Neural progenitor cell (in vitro differentiated cells): ENCODE results near the gene ATP6V1A. TPM values are rescaled to one million over a fixed set of nuclear protein-coding genes. Genes with fewer than 3 reads are reported as not detected.

Experiments used
- DNase-seq: peaks from one replicate; pipeline ENCODE4 v3.0.0-alpha.2; 2016; ENCODE audit warnings: low spot score
- H2AFZ ChIP-seq: fragments of 200-600 bp; sonication (generic); replicated peaks from 2 replicates; pipeline ENCODE4 v1.6.1; 2016; ENCODE audit warnings: antibody characterized with exemption
- H3F3A ChIP-seq: fragments of 200-600 bp; sonication (generic); 2 replicates; pipeline ENCODE4 v1.6.1; 2016; ENCODE audit warnings: antibody characterized with exemption, low read depth
- H3K27ac ChIP-seq: fragments of 200-600 bp; sonication (generic); 2 replicates; pipeline ENCODE4 v1.5.1; 2016; ENCODE audit warnings: mild to moderate bottlenecking
- H3K27me3 ChIP-seq: fragments of 200-600 bp; sonication (generic); 2 replicates; pipeline ENCODE4 v1.6.1; 2016; ENCODE audit warnings: mild to moderate bottlenecking, moderate library complexity
- H3K36me3 ChIP-seq: fragments of 200-600 bp; sonication (generic); 2 replicates; pipeline ENCODE4 v1.5.1; 2016
- H3K4me1 ChIP-seq: fragments of 200-600 bp; sonication (generic); 2 replicates; pipeline ENCODE4 v1.6.1; 2016; ENCODE audit warnings: mixed run types
- H3K4me2 ChIP-seq: fragments of 200-600 bp; sonication (generic); 2 replicates; pipeline ENCODE4 v1.6.1; 2016
- H3K4me3 ChIP-seq: fragments of 200-600 bp; sonication (generic); 2 replicates; pipeline ENCODE4 v1.5.1; 2016
- H3K79me2 ChIP-seq: fragments of 200-600 bp; sonication (generic); 2 replicates; pipeline ENCODE4 v1.6.1; 2016; ENCODE audit warnings: low read depth
- H3K9ac ChIP-seq: fragments of 200-600 bp; sonication (generic); 2 replicates; pipeline ENCODE4 v1.6.1; 2016
- H3K9me3 ChIP-seq: fragments of 200-600 bp; sonication (generic); 2 replicates; pipeline ENCODE4 v1.5.1; 2016; ENCODE audit warnings: low read depth
- H4K20me1 ChIP-seq: fragments of 200-600 bp; sonication (generic); 2 replicates; pipeline ENCODE4 v1.6.1; 2016; ENCODE audit warnings: low read depth
- H3K27ac Mint-ChIP-seq: 3 replicates; pipeline ENCODE4 v1.8.0; 2021; ENCODE audit warnings: mixed read lengths
- H3K27me3 Mint-ChIP-seq: 2 replicates; pipeline ENCODE4 v1.8.0; 2022; ENCODE audit warnings: low read depth, mild to moderate bottlenecking, inconsistent platforms, moderate library complexity, mixed read lengths; ENCODE audit not compliant: insufficient read depth
- H3K36me3 Mint-ChIP-seq: 3 replicates; pipeline ENCODE4 v1.8.0; 2021; ENCODE audit warnings: mixed read lengths
- H3K4me1 Mint-ChIP-seq: 3 replicates; pipeline ENCODE4 v1.8.0; 2021; ENCODE audit warnings: mixed read lengths
- H3K4me3 Mint-ChIP-seq: 3 replicates; pipeline ENCODE4 v1.8.0; 2021; ENCODE audit warnings: mild to moderate bottlenecking, moderate library complexity, mixed read lengths
- H3K9me3 Mint-ChIP-seq: 3 replicates; pipeline ENCODE4 v1.8.0; 2020; ENCODE audit warnings: mixed read lengths
- CTCF ChIP-seq: fragments of 200-600 bp; sonication (generic); IDR thresholded peaks from 2 replicates; pipeline ENCODE4 v1.5.1; 2017; ENCODE audit warnings: antibody characterized with exemption, mild to moderate bottlenecking
- EZH2 ChIP-seq: fragments of 200-600 bp; sonication (generic); IDR thresholded peaks from 2 replicates; pipeline ENCODE4 v1.6.1; 2017; ENCODE audit warnings: antibody characterized with exemption, mild to moderate bottlenecking, moderate library complexity
- EZH2phosphoT487 ChIP-seq: fragments of 200-600 bp; sonication (generic); IDR thresholded peaks from 2 replicates; pipeline ENCODE4 v1.6.1; 2017; ENCODE audit warnings: antibody characterized with exemption
- total RNA-seq: library from RNA; depleted of rRNA; stranded (reverse); fragments of >200 nt; gene quantifications from 2 replicates; pipeline ENCODE4 v1.2.3, GENCODE V29; 2015; ENCODE audit warnings: low replicate concordance

ATP6V1A gene
- total RNA-seq, 1 donor from 2014 or later: 115 TPM

- Mint-ChIP-seq H3K4me3 (no peak overlapping the region), H3K9me3 (peaks cover 11% of the 10 kb centered on the region), H3K4me1 (no peaks in the 10 kb centered on the region), H3K27ac (no peak overlapping the region), H3K27me3 (peaks cover 4% of the 10 kb centered on the region), H3K36me3 (no peaks in the 10 kb centered on the region)
- Histone ChIP-seq H3K4me2 (no peak overlapping the region), H3K9ac (no peak overlapping the region), H3K4me1 (no peaks in the 10 kb centered on the region), H3K27ac (no peak overlapping the region), H4K20me1 (no peaks in the 10 kb centered on the region), H2AFZ (no peak overlapping the region), H3K4me3 (no peak overlapping the region), H3F3A (no peaks in the 10 kb centered on the region), H3K36me3 (no peaks in the 10 kb centered on the region), H3K79me2 (no peaks in the 10 kb centered on the region), H3K9me3 (no peaks in the 10 kb centered on the region), H3K27me3 (no peaks in the 10 kb centered on the region)
- no peak for DNase-seq
- TF ChIP-seq EZH2: no peak
- no peak for TF ChIP-seq EZH2phosphoT487
- no peak for TF ChIP-seq CTCF
Measured at GRCh38 chr3:113828600-113828999, 81.8 kb downstream of the ATP6V1A start.

GRCh38 chr3:113829576-113830354, 82.9 kb downstream of the ATP6V1A start:
- Mint-ChIP-seq H3K4me3 (no peak overlapping the region), H3K4me1 (no peaks in the 10 kb centered on the region), H3K27ac (no peak overlapping the region), H3K36me3 (no peaks in the 10 kb centered on the region), H3K9me3 (peaks cover 11% of the 10 kb centered on the region), H3K27me3 (peaks cover 4% of the 10 kb centered on the region)
- no peak for DNase-seq
- no peaks in the 10 kb centered on the region for H3K9me3 ChIP-seq
- no peaks in the 10 kb centered on the region for H3F3A ChIP-seq
- H2AFZ ChIP-seq: no peak overlapping the region
- H3K27ac ChIP-seq: no peak overlapping the region
- no peak overlapping the region for H3K4me3 ChIP-seq
- no peaks in the 10 kb centered on the region for H3K79me2 ChIP-seq
- H3K27me3 ChIP-seq: no peaks in the 10 kb centered on the region
- no peaks in the 10 kb centered on the region for H3K4me1 ChIP-seq
- TF ChIP-seq EZH2 (no peak), EZH2phosphoT487 (no peak), CTCF (no peak)
- H3K9ac ChIP-seq: no peak overlapping the region
- no peaks in the 10 kb centered on the region for H3K36me3 ChIP-seq
- no peak overlapping the region for H3K4me2 ChIP-seq
- no peaks in the 10 kb centered on the region for H4K20me1 ChIP-seq

- Histone ChIP-seq H3K9me3 (no peaks in the 10 kb centered on the region), H3F3A (no peaks in the 10 kb centered on the region), H3K4me1 (no peaks in the 10 kb centered on the region), H2AFZ (no peak overlapping the region), H3K27me3 (no peaks in the 10 kb centered on the region), H3K36me3 (no peaks in the 10 kb centered on the region), H3K27ac (no peak overlapping the region), H3K4me3 (no peak overlapping the region), H4K20me1 (no peaks in the 10 kb centered on the region), H3K79me2 (no peaks in the 10 kb centered on the region), H3K4me2 (no peak overlapping the region), H3K9ac (no peak overlapping the region)
- Mint-ChIP-seq H3K9me3 (peaks cover 11% of the 10 kb centered on the region), H3K4me1 (no peaks in the 10 kb centered on the region), H3K27me3 (peaks cover 4% of the 10 kb centered on the region), H3K36me3 (no peaks in the 10 kb centered on the region), H3K4me3 (no peak overlapping the region), H3K27ac (no peak overlapping the region)
- no peak for TF ChIP-seq EZH2
- no peak for TF ChIP-seq EZH2phosphoT487
- TF ChIP-seq CTCF: no peak
- DNase-seq: no peak
Measured at GRCh38 chr3:113831103-113831355, 84.2 kb downstream of the ATP6V1A start.
